GM12873 (cell line): ENCODE measurements around the gene TIMP2.

ENCODE experiments used
- TF ChIP-seq, protein P1 (sequence below): IDR thresholded peaks from 2 replicates; pipeline ENCODE4 v1.5.1; 2012; ENCODE audit warnings: low read depth, mild to moderate bottlenecking, moderate library complexity, low read length, control low read depth; ENCODE audit not compliant: insufficient read depth; ENCODE audit errors: missing control alignments

Gene TIMP2

DNA sequence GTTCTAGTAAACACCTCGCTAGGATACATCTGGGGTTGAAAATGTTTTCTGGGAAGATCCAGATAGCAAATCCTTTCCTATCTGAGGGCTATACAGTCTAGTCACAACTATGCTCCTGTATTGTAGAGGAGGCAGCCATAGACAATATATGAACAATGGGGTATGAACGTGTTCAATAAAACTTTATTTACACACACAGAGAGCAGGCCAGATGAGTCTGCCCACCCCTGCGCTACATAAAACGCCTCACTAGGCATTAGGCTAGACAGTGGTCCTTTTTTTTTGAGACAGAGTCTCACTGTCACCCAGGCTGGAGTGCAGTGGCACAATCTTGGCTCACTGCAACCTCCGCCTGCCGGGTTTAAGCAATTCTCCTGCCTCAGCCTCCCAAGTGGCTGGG is 95.7 kb downstream of the TIMP2 start:
- TF ChIP-seq, protein P1, sequence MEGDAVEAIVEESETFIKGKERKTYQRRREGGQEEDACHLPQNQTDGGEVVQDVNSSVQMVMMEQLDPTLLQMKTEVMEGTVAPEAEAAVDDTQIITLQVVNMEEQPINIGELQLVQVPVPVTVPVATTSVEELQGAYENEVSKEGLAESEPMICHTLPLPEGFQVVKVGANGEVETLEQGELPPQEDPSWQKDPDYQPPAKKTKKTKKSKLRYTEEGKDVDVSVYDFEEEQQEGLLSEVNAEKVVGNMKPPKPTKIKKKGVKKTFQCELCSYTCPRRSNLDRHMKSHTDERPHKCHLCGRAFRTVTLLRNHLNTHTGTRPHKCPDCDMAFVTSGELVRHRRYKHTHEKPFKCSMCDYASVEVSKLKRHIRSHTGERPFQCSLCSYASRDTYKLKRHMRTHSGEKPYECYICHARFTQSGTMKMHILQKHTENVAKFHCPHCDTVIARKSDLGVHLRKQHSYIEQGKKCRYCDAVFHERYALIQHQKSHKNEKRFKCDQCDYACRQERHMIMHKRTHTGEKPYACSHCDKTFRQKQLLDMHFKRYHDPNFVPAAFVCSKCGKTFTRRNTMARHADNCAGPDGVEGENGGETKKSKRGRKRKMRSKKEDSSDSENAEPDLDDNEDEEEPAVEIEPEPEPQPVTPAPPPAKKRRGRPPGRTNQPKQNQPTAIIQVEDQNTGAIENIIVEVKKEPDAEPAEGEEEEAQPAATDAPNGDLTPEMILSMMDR: no peak

DNA sequence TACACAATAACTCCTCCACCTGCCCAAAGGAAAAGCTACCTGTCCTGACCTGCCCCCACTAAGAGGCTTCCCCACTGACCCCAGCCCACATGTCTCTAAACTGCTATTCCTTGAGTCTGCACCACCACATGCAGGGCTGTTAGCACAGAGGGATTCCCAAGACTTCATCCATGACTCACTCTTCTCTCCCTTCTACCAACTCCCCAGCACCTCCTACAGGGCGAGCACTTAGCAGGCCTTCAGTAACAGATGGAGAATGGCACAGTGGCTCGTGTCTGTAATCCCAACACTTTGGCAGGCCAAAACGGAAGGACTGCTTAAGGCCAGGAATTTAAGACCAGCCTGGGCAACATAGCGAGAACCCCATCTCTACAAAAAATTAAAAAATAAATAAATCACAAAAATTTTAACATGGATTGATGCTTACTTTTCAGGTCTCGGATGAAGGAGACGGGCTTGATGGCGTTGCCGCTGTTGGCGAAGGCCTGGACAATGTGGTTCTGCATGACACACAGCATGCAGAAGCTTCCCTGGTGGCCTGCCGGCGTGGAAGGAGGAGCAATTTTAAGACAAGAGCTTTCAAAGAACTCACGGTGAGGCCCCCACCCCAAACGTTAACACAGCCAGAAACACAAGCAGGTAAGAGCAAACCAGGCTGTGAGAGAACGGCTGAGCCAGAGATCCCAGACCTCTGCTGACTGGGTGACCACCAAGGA is 96.6 kb downstream of the TIMP2 start:
- TF ChIP-seq, protein P1: peak; percentile 27

GRCh38 chr17:78826836-78827509 is 98.2 kb downstream of the TIMP2 start:
- TF ChIP-seq, protein P1: no peak

GRCh38 chr17:78826421-78826820 is 98.8 kb downstream of the TIMP2 start:
- TF ChIP-seq, protein P1: no peak

DNA sequence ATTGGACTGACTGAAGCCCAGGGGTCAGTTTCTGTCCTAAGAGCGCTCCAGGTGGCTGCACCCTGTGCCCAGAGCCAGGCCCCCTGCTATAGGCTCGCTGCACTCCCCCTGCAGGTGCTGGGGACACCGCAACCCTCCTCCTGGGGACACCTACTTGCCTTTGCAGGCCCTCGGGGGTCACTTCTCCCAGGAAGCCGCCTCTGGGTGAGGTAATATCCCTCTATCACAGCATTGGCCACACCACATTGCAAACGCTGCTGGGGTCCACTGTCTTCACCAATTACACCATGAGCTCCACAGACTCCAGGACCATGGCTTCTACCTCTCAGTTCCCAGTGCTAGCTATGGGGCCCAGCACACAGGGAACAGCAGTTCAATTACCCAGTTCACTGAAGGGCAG is 99.5 kb downstream of the TIMP2 start:
- TF ChIP-seq, protein P1: no peak

GRCh38 chr17:78824240-78824639 is 100.9 kb downstream of the TIMP2 start:
- TF ChIP-seq, protein P1: no peak

DNA sequence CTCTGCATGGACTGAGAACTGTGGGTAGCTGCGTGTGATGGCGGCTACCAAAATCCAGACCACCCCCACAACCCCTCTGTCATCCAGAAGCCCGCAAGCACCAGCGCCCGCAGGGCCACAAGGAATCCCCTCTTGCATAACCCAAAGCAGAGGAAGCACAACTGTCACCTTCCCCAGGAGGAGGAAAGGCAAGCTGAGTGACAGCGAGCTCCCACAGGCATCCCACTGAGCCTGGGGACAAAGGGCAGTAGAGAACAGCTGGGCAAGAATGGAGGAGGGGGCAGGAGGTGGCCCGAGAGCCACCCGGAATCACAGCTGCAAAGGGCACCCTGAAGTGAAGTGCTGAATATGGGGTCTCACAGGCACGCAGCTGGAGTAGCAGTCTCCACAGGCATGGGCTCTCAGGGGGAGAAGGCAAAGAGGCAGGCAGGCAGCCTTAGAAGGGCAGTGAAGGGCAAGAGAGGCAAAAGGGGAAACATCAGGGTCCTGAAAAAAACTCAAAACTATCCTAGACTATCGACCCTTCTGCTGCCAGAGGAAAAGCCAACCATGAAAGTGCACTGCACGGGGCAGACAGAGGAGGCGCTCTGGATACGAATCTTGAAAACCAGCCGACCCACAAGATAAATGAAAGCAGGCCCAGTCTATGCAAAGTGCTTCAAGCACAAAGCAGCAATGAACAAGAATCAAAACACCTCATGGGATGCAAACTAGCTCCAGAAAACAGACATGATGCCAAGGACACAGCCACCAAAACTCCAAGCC is 101.7 kb downstream of the TIMP2 start:
- TF ChIP-seq, protein P1: peak; percentile 32
